Activated T-helper 9 cell treated with anti-CD3 and anti-CD28 coated beads, Interleukin-2, amount 50 U/mL, for 16 hours (primary cell): ENCODE results near the gene SEC22C.
A peak's percentile ranks its signal among the peaks of the same experiment; 100 is the strongest.

Source experiments
- DNase-seq: peaks from one replicate; pipeline ENCODE4 v3.0.0-alpha.2; 2020; ENCODE audit warnings: low read depth

SEC22C gene

DNA sequence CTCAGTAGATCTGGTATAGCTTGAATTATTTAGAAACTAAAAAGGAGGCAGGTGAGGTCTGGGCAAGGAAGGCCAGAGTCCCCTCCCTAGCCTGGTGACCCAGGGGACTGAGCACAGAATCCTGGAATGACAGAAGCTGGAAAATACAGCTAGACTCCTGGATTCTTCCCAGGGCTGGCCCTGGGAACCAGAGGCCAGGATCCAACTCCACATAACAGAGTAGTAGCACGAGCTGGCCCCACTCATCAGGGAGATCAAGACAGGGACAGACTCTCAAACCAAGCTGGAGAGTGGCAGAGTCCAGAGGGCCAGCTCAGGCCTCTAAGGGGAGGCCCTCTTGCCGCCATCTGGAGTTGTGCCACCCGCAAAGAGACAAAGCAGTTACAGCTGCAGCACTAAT, 68.6 kb downstream of the SEC22C start:
- DNase-seq = no peak

DNA sequence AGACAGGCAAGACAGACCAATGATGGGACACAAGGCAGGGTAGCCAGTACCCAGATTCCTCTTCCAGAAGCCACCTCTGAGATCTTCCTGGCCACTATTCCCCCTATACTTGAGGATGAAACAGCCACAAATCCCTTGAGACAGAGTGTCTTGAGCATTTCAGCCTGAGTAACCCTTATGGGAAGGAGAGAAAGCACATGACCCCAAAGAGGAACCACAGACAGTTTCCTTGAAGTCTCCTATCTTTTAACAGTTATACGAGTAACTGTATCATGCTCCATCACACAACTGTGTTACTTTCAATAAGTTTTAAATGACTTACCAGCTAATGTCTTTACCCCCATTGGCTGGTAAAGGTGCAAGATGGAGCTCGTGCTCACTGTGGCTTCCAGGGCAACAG, 70.0 kb downstream of the SEC22C start:
- DNase-seq = no peak

- DNase-seq = no peak
These were observed 70.6 kb downstream of the SEC22C start for GRCh38 chr3:42511201-42511600.

DNA sequence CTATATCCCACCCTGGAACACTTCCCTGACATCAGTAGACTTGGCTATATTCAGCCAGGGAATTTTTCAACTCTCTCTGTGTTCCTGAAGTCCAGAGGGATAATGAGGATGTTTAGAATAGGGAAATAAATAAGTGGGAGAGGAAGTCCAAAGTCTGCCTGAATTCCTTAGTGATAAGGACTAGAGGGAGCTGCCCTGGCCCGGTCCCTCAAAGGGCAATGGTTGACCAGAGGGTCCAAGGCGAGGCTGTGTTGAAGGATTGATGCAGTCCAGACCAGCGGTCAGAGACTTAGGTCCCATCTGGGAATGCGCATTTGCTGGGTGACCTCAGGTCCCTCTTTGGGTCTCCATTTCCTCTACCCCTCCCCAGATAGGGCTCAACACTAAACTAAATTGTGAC, 71.4 kb downstream of the SEC22C start:
- no peak for DNase-seq

GRCh38 chr3:42509111-42509510, 72.7 kb downstream of the SEC22C start:
- DNase-seq = no peak

DNA sequence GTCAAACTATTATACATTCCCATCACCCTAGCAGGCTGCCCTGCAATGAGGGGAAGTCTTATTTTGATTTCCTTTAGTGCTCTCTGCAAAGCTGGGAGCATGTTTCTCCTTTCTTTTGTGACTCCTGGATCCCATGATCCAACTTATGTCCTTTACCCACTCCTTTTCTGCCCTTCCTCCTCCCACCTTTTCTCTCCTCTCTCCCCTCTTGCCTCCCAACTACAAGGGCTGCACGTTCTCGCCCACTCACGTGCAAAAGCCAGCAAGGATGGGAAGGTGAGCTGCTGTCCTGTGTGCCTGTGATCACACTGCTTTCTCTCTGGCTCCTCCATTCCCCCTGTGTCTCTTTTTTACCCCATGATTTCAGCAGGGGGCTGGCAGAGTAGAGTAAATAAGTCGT, 73.2 kb downstream of the SEC22C start:
- DNase-seq = no peak

DNA sequence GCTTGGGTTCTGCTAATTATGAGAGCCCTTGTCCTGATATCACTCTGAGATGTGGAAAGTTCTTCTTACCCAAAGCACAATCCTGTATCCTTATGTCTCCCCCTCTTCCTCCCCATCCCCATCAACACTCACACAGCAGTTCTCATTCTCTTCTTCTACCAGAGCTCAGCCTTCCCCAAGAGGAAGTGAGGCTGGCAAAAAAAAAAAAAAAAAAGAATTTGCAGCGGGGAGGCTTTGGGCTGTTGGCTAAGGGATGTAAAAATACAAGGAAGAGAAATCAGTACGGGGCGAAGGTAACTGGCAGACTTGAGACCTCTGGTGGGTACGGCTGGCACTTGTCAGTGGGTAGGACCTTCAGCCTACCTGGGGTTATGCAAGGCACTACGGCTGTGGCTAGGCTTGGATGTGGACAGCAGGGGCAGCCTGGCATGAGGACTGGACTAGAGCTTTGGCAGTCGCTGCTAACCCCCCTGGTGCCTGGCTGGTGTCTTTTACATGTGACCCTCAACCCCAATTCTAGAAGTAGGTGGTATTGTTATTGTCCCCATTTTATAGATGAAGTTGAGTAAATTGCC, 73.9 kb downstream of the SEC22C start:
- DNase-seq = no peak

DNA sequence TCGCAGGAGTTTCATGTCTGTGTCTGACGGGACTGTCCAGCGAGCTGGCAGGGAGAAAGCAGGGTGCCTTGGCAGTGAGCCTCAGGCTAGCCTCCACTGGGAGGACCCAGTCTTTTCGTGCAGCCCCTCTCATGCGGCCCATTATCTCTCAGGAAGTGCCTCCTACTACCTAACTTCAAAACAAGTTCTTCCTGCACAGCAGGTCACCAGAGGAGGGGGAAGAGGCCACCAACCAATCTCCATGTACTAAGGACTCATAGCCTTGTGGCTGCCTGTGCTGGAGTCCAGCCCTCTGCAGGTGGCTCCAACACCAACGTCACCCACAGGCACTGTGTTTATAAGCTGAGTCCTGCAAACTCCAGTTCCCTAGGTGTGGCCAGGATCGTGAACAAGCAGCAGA, 74.5 kb downstream of the SEC22C start:
- no peak for DNase-seq

GRCh38 chr3:42505849-42506410, 75.8 kb downstream of the SEC22C start:
- no peak for DNase-seq

GRCh38 chr3:42505128-42505848, 76.5 kb downstream of the SEC22C start:
- DNase-seq = no peak

GRCh38 chr3:42504334-42505127, 77.2 kb downstream of the SEC22C start:
- no peak for DNase-seq

DNA sequence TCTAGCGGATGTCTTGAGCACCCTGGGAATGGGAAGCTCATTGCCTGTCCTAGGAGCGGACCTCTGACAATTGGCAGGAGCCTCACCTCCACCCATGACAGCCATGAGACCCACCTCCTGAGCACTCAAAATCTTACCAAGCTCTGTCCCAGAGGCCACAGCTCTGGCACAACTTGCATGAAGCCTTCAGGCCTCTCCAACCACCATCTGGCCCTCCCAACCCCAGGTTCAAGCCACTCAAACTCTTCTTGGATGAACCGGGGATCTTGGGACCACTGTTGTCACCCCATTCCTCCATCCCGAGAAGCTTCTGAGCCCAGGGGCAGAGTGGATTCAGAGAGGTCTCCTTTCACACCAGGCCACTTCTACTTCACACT, 77.8 kb downstream of the SEC22C start:
- DNase-seq = no peak

- no peak for DNase-seq
These were observed 78.4 kb downstream of the SEC22C start for GRCh38 chr3:42503251-42503924.

GRCh38 chr3:42502429-42503250, 79.1 kb downstream of the SEC22C start, which contains the start of gene VIPR1:
TSS of gene VIPR1 (plus strand) at chr3:42502643. CDS start at chr3:42502736, 93 bp downstream.
- peak; percentile 88 for DNase-seq

DNA sequence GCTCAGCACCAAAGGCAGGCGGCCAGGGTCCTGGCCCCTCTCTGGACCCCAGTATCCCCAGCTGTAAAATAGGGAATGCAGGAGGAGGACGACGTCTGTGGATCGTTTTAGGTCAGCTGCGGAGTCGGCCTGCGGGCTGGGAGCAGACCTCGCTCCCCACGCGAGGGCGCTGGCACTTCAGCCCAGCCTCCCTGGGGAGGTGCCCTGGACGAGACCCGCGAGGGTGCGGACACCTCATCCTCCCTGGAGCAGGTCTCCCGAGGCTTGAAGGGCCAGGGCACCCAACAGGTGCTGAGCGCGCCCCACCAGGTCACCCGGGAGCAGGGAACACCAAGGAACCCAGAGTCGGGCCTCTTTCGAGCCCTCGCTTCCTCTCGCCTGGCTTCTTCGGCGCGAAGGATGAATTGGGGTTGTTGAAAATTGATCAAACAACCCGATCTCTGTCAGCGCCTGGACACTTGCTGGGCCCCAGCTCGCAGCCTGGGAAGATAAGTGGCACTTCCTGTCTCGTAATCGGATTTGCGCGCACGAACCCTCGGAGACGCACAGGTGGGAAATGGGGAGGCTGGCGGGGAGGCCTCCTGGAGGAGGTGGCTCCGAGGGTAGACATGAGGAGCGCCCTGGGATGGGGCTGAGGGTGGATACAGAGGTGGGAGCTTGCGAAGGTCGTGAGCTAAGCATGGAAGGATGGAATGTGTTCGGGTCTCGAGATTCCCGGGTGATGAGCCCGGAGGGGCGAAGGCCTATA, 79.9 kb downstream of the SEC22C start:
- peak; percentile 57 for DNase-seq

- no peak for DNase-seq
These were observed 80.5 kb downstream of the SEC22C start for GRCh38 chr3:42501321-42501680.

DNA sequence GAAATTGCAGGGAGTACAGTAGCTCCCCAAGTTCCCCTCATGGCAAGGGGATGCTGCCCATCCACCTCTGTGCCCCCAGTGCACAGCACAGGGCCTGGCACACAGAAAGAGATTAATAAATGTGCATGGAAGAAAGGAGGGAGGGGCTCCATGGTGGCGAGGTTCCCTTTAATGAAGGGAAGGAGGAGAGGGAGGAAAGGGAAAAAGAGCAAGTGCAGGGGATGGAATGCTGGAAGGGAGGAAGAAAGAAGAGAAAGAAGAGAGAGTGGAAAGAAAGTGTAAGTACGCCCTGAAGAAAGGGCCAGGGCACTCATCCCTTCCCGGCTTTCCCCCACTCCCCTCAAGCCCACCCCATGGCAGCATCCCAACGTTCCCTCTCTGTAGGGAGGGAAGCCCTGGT, 80.9 kb downstream of the SEC22C start:
- no peak for DNase-seq

- no peak for DNase-seq
These were observed 81.7 kb downstream of the SEC22C start for GRCh38 chr3:42500091-42500490.

GRCh38 chr3:42499478-42499871, 82.3 kb downstream of the SEC22C start:
- DNase-seq = no peak

DNA sequence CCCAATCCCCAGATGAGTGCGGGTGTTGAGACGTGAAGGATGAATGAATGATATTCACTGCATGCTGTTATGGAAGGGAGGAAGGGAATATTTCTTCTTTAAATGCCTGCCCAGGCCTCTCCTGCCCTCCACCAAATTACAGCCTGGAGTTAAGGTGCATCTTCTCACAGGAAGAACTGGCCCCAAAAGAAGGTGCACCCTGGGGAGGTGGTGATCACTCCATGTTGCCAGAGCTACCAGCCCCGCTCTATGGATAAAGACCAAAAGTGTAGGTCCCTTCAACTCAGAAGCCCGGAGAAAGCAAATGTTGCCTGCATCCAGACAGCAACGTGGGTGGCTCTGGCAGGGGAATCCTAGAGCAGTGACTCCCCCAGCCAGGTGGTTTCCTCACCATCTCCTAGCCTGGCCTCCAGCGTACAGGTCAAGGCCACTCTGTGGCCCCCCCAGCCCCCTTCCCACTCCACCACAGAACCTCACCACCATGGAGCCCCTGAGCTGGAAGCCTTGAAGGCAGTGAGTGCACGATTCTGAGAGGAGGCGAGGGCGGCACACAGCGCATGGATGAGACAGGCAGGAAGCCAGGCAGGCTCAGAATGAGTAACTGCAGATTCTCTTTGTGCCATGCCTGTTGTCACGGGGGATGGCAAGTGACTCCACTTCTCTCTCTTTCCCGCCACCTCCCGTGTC, 82.8 kb downstream of the SEC22C start:
- no peak for DNase-seq
